ENCODE results near the gene RPS29. TPM values are rescaled to one million over a fixed set of nuclear protein-coding genes. Genes with fewer than 3 reads are reported as not detected.
A peak's percentile ranks its signal among the peaks of the same experiment; 100 is the strongest.
"Not testable (repeated sequence)": the region's sequence is repeated elsewhere in the genome, so short reads cannot be mapped to it uniquely, and the experiment has no call there.

Gene RPS29
- total RNA-seq, result 612 TPM
- long read RNA-seq, full-length matches to known transcripts, result 84 of 91 reads
- long read RNA-seq, partial matches to known transcripts, result 0 of 91 reads
- long read RNA-seq, other reads (novel, unspliced or antisense), result 7 of 91 reads

GRCh38 chr14:49585803-49586672 is at the start of gene RPS29:
Gene RPS29, minus strand, starts transcription at chr14:49586380. Its CDS starts 34 bp downstream, at chr14:49586346.
- intact Hi-C loops (cut with DNase I), result no loop called here
- DNase-seq (ENCODE audit: low spot score), result peak; percentile 98

GRCh38 chr14:49634547-49635334 is 48.6 kb upstream of the RPS29 start, which contains the start of gene DNAAF2:
Gene DNAAF2, minus strand, starts transcription at chr14:49635244. Its CDS starts 95 bp downstream, at chr14:49635149.
- intact Hi-C loops (cut with DNase I), result loop anchor here (2.0 to 10.0 kb wide), 4 partner anchors 14 to 220 kb away; partner anchors contain the start of genes KLHDC2, MGAT2, NEMF and POLE2
- peak; percentile 80 for DNase-seq (ENCODE audit: low spot score)

- DNase-seq (ENCODE audit: low spot score), result peak; percentile 95
- intact Hi-C loops (cut with DNase I), result loop anchor here (2.0 to 10.0 kb wide), 4 partner anchors 13 to 221 kb away; partner anchors contain the start of genes KLHDC2, MGAT2, NEMF and POLE2
Measured at GRCh38 chr14:49633640-49634546, 47.7 kb upstream of the RPS29 start.

- intact Hi-C loops (cut with DNase I), result no loop called here
- DNase-seq (ENCODE audit: low spot score), result no peak
Measured at GRCh38 chr14:49623941-49624839, 38.0 kb upstream of the RPS29 start.

- DNase-seq (ENCODE audit: low spot score), result no peak
- intact Hi-C loops (cut with DNase I), result no loop called here
Measured at GRCh38 chr14:49623387-49623786, 37.2 kb upstream of the RPS29 start.

- intact Hi-C loops (cut with DNase I), result no loop called here
- no peak for DNase-seq (ENCODE audit: low spot score)
Measured at GRCh38 chr14:49622022-49622607, 35.9 kb upstream of the RPS29 start.

GRCh38 chr14:49621114-49621881 is 35.1 kb upstream of the RPS29 start:
- intact Hi-C loops (cut with DNase I), result loop anchor here (2.0 kb wide), 1 partner anchor 14 kb away; the partner anchor contains the start of gene DNAAF2
- DNase-seq (ENCODE audit: low spot score), result peak; percentile 91

GRCh38 chr14:49620182-49621113 is 34.3 kb upstream of the RPS29 start, which contains the start of the genes MGAT2 and RPL36AL:
Gene MGAT2, plus strand, starts transcription at chr14:49620799. Its CDS starts 470 bp downstream, at chr14:49621269.
Gene RPL36AL, minus strand, starts transcription at chr14:49620626. Its CDS starts 1,522 bp downstream, at chr14:49619104.
- intact Hi-C loops (cut with DNase I), result loop anchor here (2.0 kb wide), 1 partner anchor 14 kb away; the partner anchor contains the start of gene DNAAF2
- peak; percentile 99 for DNase-seq (ENCODE audit: low spot score)

GRCh38 chr14:49619730-49620129 is 33.5 kb upstream of the RPS29 start:
- DNase-seq (ENCODE audit: low spot score), result no peak
- intact Hi-C loops (cut with DNase I), result loop anchor here (2.0 kb wide), 1 partner anchor 15 kb away; the partner anchor contains the start of gene DNAAF2

GRCh38 chr14:49619273-49619672 is 33.1 kb upstream of the RPS29 start:
- intact Hi-C loops (cut with DNase I); DNase-seq (ENCODE audit: low spot score): not testable (repeated sequence)

GRCh38 chr14:49617852-49618519 is 31.8 kb upstream of the RPS29 start:
- intact Hi-C loops (cut with DNase I), result no loop called here

GRCh38 chr14:49615776-49616175 is 29.6 kb upstream of the RPS29 start:
- intact Hi-C loops (cut with DNase I), result no loop called here
- DNase-seq (ENCODE audit: low spot score), result no peak

More at GRCh38 chr14:49617852-49618519, 31.8 kb upstream of the RPS29 start:
- no peak for DNase-seq (ENCODE audit: low spot score)

GRCh38 chr14:49614196-49614595 is 28.0 kb upstream of the RPS29 start:
- DNase-seq (ENCODE audit: low spot score), result no peak
- intact Hi-C loops (cut with DNase I), result no loop called here

- DNase-seq (ENCODE audit: low spot score), result no peak
- intact Hi-C loops (cut with DNase I), result no loop called here
Measured at GRCh38 chr14:49612671-49613070, 26.5 kb upstream of the RPS29 start.

- intact Hi-C loops (cut with DNase I), result no loop called here
- DNase-seq (ENCODE audit: low spot score), result no peak
Measured at GRCh38 chr14:49612251-49612650, 26.1 kb upstream of the RPS29 start.

Data from cardiac septum (tissue), 1 donor.